Measurements from ENCODE around the gene UBL4A. TPM values are rescaled to one million over a fixed set of nuclear protein-coding genes. Genes with fewer than 3 reads are reported as not detected.

Gene UBL4A
- 10 to 100 TPM; 44.4 to 48.4 TPM for total RNA-seq
- long read RNA-seq, transcript UBL4A-202 (4 exons, 2,382 nt), result major isoform, 125 of 134 reads
- long read RNA-seq, partial matches to known transcripts, result 1 of 134 reads
- long read RNA-seq, other reads (novel, unspliced or antisense), result 7 of 134 reads

- intact Hi-C loops (cut with DNase I), result no loop called here
- ATAC-seq, result peak; percentile 41 to 66
- peak; percentile 76 for DNase-seq
These were observed at the start of gene UBL4A for GRCh38 chrX:154486396-154487207. Gene UBL4A, minus strand, starts transcription at chrX:154486615. Its CDS starts 31 bp downstream, at chrX:154486584.

GRCh38 chrX:154535892-154536291 lies 49.5 kb upstream of the UBL4A start:
- intact Hi-C loops (cut with DNase I), result loop anchor here (2.0 to 5.0 kb wide), 2 partner anchors 163 to 219 kb away; no protein-coding TSS in a partner anchor
- no peak for ATAC-seq
- DNase-seq, result no peak

DNA sequence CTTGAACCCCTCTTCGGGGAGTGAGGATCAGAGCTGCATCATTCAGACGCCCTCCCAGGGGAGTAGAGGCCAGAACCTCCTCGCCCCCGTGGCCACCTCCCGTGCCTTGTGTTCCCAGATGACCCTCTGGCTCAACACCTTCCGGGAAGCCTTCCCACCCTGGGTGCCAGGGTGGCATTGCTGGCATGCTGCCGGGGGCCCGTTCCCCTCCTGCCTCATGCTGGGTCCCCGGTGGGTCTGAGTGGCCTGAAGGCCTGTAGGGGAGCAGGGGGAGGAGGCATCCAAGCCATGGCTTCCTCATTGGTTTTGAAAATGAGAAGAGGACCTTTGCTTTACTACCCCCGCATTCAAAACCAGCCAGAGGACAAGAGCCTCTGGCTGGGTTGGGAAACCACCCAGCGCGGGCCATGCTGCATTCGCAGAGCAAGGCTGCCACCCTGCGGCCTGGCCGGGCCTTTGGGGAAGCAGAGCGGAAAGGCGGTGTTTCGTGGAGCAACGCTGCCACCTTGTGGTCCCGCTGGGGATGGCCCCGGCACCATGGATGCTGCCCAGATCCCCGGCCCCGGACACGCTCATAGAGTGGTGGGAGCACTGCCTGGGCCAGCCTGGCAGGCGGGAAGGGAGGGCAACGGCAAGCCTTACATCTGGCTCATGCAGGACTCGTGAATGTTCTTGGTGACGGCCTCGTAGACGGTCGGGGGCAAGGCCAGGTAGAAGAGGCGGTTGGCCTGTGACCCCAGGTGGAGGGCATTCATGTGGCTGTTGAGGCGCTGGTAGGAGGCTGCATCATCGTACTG lies 48.3 kb upstream of the UBL4A start:
- peak; percentile 90 to 91 for ATAC-seq
- intact Hi-C loops (cut with DNase I), result loop anchor here (2.0 to 5.0 kb wide), 2 partner anchors 162 to 217 kb away; no protein-coding TSS in a partner anchor

GRCh38 chrX:154532690-154533089 lies 46.3 kb upstream of the UBL4A start:
- ATAC-seq (no peak), DNase-seq (no peak)
- intact Hi-C loops (cut with DNase I), result no loop called here

More for the DNA sequence above, 48.3 kb upstream of the UBL4A start:
- DNase-seq, result peak; percentile 93

DNA sequence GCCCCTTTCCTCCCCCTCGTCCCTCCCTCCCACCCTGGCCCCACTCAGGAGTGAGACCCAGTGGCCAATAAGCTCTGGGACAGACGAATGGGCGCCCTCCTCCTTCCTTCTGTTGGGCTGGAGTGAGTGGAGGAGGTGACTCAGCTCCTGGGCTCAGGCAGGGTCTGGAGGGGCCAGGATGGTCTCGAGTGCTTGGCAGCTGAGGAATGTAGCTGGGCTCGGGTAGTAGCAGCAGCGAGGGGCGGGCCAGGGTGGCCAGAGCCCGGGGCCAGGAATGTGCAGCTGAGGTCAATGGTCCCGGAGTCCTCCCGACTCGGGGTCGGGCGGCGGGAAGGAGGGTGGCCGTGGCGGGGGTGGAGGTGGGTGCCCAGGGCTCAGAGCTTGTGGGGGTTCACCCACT lies 45.2 kb upstream of the UBL4A start:
- intact Hi-C loops (cut with DNase I), result no loop called here
- ATAC-seq (peak in 1 of 2 donors; percentile 24), DNase-seq (no peak)

DNA sequence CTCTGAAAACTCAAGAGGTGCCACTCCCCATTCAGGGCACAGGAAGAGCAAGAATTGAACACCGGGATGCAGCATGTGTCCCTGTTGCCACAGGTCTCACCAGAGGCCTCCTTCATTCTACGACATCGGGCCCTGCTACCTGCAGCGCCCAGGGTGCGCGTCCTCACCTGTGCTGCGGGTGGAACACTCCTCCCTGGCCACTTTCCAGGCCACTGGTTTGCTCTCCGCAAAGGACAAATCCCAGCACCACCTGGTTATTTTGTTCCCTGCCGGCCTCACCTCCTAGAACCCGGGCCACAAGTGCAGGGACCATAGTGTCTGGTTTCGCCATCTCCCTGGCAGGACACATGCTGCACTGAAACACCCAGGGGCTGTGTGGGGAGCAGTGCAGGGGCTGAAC lies 43.9 kb upstream of the UBL4A start:
- no peak for DNase-seq
- no peak for ATAC-seq
- intact Hi-C loops (cut with DNase I), result no loop called here

DNA sequence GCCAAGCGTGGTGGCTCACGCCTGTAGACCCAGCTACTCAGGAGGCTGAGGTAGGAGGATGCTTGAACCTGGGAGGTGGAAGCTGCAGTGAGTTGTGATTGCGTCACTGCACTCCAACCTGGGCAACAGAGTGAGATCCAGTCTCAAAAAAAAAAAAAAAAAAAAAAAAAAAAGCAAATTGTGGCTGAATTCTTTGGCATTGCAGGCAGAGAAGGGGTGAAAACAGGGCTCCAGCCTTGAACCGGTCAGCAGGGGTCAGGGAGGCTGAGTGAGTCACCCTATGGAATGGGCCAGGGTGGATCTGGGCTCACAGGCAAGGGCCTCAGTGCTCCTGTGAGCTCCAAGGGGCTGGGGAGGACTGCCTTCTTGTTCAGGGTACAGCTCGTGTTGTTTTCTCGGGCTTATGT lies 42.8 kb upstream of the UBL4A start:
- intact Hi-C loops (cut with DNase I), result no loop called here
- ATAC-seq (peak in 1 of 2 donors; percentile 18), DNase-seq (no peak)

- intact Hi-C loops (cut with DNase I), result no loop called here
- peak; percentile 80 for DNase-seq
- ATAC-seq, result peak; percentile 88 to 90
These were observed 40.7 kb upstream of the UBL4A start for GRCh38 chrX:154526901-154527675.

DNA sequence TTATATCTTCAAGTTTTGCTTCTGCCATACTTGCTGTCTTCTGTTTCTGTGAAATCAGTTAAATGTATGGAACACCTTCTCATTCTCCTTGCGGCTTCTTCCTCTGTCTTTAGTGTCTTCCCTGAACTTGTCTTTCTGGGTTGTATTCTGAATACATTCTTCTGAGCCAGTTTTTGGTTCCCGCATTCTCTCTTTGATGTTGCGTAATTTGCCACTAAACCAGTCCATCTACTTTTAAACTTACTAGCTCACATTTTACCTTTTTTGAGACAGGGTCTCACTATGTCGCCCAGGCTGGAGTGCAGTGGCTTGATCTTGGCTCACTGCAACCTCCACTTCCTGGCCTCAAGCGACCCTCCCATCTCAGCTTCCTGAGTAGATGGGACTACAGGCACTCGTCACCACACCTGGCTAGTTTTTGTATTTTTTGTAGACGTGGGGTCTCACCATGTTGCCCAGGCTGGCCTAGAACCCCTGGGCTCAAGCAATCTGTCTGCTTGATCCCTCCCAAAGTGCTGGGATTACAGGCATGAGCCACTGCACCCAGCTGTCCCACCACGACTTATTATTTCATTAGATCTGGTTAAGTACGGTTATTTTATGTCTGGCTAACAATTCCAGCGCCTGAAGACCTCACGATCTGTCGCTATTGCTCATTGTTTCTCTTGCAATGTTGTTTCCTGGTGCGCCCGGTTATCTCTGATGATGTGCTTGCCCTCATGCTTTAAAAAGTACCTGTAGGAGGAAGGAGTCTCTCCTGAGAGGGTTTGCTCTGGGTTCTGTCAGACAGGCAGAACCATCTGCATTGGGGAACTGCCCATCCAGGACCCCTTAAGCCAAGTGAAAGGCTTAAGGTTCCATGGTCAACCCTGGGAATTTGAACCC lies 39.4 kb upstream of the UBL4A start:
- ATAC-seq, result no peak
- DNase-seq, result no peak
- intact Hi-C loops (cut with DNase I), result no loop called here

DNA sequence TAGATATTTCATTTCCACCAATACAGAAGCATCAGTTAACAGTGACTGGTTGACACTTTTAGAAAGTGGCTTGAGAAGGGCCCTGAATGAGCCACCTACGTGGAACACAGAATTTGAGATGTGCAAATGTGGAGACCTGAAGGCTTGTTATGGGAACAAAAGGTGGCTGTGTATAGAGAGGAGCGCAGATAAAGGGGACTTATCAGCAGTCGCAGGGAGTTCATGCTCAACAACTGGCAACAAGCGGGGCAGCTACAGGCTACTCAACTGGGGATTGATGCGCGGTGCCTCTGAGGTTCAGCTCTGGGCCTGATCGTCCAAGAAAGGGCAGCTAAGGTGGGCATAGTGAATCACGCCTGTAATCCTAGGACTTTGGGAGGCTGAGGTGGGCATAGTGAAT lies 33.0 kb upstream of the UBL4A start:
- intact Hi-C loops (cut with DNase I), result no loop called here
- DNase-seq (no peak), ATAC-seq (no peak)

- peak in 1 of 2 donors; percentile 4 for ATAC-seq
- DNase-seq, result no peak
- intact Hi-C loops (cut with DNase I), result no loop called here
These were observed 30.8 kb upstream of the UBL4A start for GRCh38 chrX:154517101-154517781.

- ATAC-seq, result peak; percentile 50
- intact Hi-C loops (cut with DNase I), result no loop called here
- no peak for DNase-seq
These were observed 30.3 kb upstream of the UBL4A start for GRCh38 chrX:154516656-154517100.

- ATAC-seq, result peak; percentile 97 to 98
- intact Hi-C loops (cut with DNase I), result no loop called here
- peak; percentile 93 for DNase-seq
These were observed 29.7 kb upstream of the UBL4A start, which contains the start of gene FAM3A for GRCh38 chrX:154515966-154516655. Gene FAM3A, minus strand, starts transcription at chrX:154516232. Its CDS starts 460 bp downstream, at chrX:154515772.

- no peak for DNase-seq
- peak; percentile 3 for ATAC-seq
- intact Hi-C loops (cut with DNase I), result no loop called here
These were observed 28.9 kb upstream of the UBL4A start for GRCh38 chrX:154515090-154515965.

GRCh38 chrX:154513716-154514115 lies 27.3 kb upstream of the UBL4A start:
- no peak for DNase-seq
- no peak for ATAC-seq
- intact Hi-C loops (cut with DNase I), result no loop called here
